ENCODE data around the gene SPACA4. TPM values are rescaled to one million over a fixed set of nuclear protein-coding genes. Genes with fewer than 3 reads are reported as not detected.

The SPACA4 gene
- total RNA-seq, 4 donors from 2014 or later, result 0.67 TPM; not detected in 3

GRCh38 chr19:48611872-48612271 is 5.3 kb downstream of the SPACA4 start:
- DNase-seq, result no peak
- no peak overlapping the region for H3K4me3 ChIP-seq (replicated peaks in 1 of 3)
- TF ChIP-seq POLR2A (IDR thresholded peaks at IDR 0.05), result no peak
- TF ChIP-seq CTCF (IDR thresholded peaks at IDR 0.05), result no peak
- H3K4me1 ChIP-seq, result peaks cover 0 to 5% of the 10 kb centered on the region in 2 donors
- no peak overlapping the region for H3K27ac ChIP-seq
- no peaks in the 10 kb centered on the region for H3K9me3 ChIP-seq
- intact Hi-C loops (cut with DNase I), result no loop called here
- WGBS, 2 donors, result 89 to 93% methylated on average over 12 to 14 of the region's 14 CpGs
- H3K27me3 ChIP-seq, result no peaks in the 10 kb centered on the region
- H3K36me3 ChIP-seq, result peaks cover 22 to 23% of the 10 kb centered on the region in 2 donors

GRCh38 chr19:48613024-48613851 is 6.7 kb downstream of the SPACA4 start:
- Histone ChIP-seq H3K4me3 (replicated peaks in 1 of 3) (no peak overlapping the region), H3K27ac (no peak overlapping the region), H3K9me3 (no peaks in the 10 kb centered on the region), H3K4me1 (peaks cover 9 to 19% of the 10 kb centered on the region in 2 donors), H3K27me3 (no peaks in the 10 kb centered on the region), H3K36me3 (peaks cover 25 to 26% of the 10 kb centered on the region in 2 donors)
- DNase-seq, result no peak
- TF ChIP-seq POLR2A (IDR thresholded peaks at IDR 0.05) (no peak), CTCF (IDR thresholded peaks at IDR 0.05) (no peak)
- intact Hi-C loops (cut with DNase I), result no loop called here
- WGBS, 2 donors, result 84 to 92% methylated on average over 12 to 17 of the region's 39 CpGs

- TF ChIP-seq POLR2A (IDR thresholded peaks at IDR 0.05) (no peak), CTCF (IDR thresholded peaks at IDR 0.05) (no peak)
- intact Hi-C loops (cut with DNase I), result no loop called here
- 67 to 79% methylated on average over 13 of the region's 13 CpGs for WGBS, 2 donors
- Histone ChIP-seq H3K4me3 (replicated peaks in 1 of 3) (no peak overlapping the region), H3K9me3 (no peaks in the 10 kb centered on the region), H3K27me3 (no peaks in the 10 kb centered on the region), H3K4me1 (peaks cover 9 to 20% of the 10 kb centered on the region in 2 donors), H3K27ac (no peak overlapping the region), H3K36me3 (peaks cover 25 to 26% of the 10 kb centered on the region in 2 donors)
- DNase-seq, result no peak
Observed at GRCh38 chr19:48613852-48614435, 7.4 kb downstream of the SPACA4 start.

DNA sequence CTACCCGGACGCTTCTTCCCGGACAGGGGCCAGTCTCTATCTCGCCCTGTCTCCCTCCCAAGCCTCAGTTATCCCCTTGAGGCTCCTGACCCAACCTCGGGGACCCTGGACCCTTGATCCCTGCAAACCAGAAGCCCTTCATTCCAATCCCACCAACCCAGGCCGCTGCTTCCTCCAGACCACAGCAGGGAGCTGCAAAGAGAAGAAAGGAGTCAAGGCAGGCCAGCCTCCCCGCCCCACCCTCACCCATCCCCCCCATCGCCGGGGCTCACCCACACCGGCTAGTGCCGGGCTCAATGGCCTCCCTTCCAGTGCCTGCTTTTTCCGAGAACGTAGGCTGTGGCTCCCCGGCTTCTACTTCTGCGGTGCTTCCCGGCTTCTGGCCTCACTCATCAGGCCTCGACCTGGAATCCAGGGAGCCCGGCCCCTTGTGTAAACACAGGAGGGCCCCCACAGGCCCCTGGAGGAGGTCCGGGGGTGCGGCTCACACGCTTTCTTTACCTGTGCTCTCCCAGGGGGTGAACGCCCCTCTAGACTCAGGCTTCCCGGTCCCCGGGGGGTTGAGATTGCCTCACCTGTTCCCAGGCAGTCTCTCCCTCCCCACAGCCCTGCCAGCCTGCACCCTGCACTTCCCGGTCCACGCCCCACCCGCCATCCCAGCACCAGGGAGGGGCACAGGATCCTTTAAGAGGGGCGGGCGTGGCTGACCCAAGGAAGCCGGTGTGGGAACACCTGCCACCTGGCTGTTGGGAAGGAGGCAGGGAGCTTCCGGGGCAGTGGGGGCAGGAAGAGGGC is 8.1 kb downstream of the SPACA4 start, which contains the start of gene FAM83E:
FAM83E (minus strand) TSS at position 641 of the 795 bp plus-strand sequence. CDS start 1,704 bp downstream, outside the sequence.
- 66 to 72% methylated on average over 21 to 24 of the region's 31 CpGs for WGBS, 2 donors
- intact Hi-C loops (cut with DNase I), result no loop called here

More for the DNA sequence above, 8.1 kb downstream of the SPACA4 start, which contains the start of gene FAM83E:
- Histone ChIP-seq H3K4me1 (peaks cover 10 to 20% of the 10 kb centered on the region in 2 donors), H3K36me3 (peaks cover 25 to 26% of the 10 kb centered on the region in 2 donors), H3K4me3 (replicated peaks in 1 of 3) (no peak within 1 kb of the TSS), H3K9me3 (no peaks in the 10 kb centered on the region), H3K27me3 (no peaks in the 10 kb centered on the region), H3K27ac (no peak within 1 kb of the TSS)
- no peak for DNase-seq
- no peak for TF ChIP-seq POLR2A (IDR thresholded peaks at IDR 0.05)
- no peak for TF ChIP-seq CTCF (IDR thresholded peaks at IDR 0.05)
